Activated B cell treated with CpG ODN at 0.5 μM for 24 hours (primary cell): ENCODE data around the gene KAT6B. TPM values are rescaled to one million over a fixed set of nuclear protein-coding genes. Genes with fewer than 3 reads are reported as not detected.

Experiments used
- ATAC-seq: fragments of 200-7000 bp; cut with Tn5 transposase; one replicate; pipeline ENCODE4 v1.10.0; 2021; ENCODE audit warnings: low read depth, mild to moderate bottlenecking, moderate library complexity
- CTCF ChIA-PET: fragments of 350-600 bp; sonication (Branson Sonifier 250); formaldehyde crosslinking; loops from one replicate; lab custom pipeline; 2021; ENCODE audit warnings: antibody characterized with exemption; lab: Charles Lee
- POLR2A ChIA-PET: fragments of 350-600 bp; sonication (Branson Sonifier 250); formaldehyde crosslinking; loops from one replicate; lab custom pipeline; 2021; ENCODE audit warnings: antibody characterized with exemption; lab: Charles Lee
- DNase-seq: peaks from one replicate; pipeline ENCODE4 v3.0.0; 2022
- H3K27ac Mint-ChIP-seq: one replicate; pipeline ENCODE4 v1.8.0; 2020; ENCODE audit warnings: mixed read lengths
- H3K27me3 Mint-ChIP-seq: one replicate; pipeline ENCODE4 v1.8.0; 2021; ENCODE audit warnings: mixed read lengths
- H3K36me3 Mint-ChIP-seq: one replicate; pipeline ENCODE4 v1.8.0; 2021; ENCODE audit warnings: low read depth, mixed read lengths
- H3K4me1 Mint-ChIP-seq: one replicate; pipeline ENCODE4 v1.8.0; 2021; ENCODE audit warnings: mixed read lengths
- H3K4me3 Mint-ChIP-seq: one replicate; pipeline ENCODE4 v1.8.0; 2020; ENCODE audit warnings: mild to moderate bottlenecking, mixed read lengths
- H3K9me3 Mint-ChIP-seq: one replicate; pipeline ENCODE4 v1.8.0; 2020; ENCODE audit warnings: mixed read lengths
- intact Hi-C: fragments of 100-400 bp; cut with micrococcal nuclease; formaldehyde crosslinking; loops from one replicate; pipeline ENCODE4 v1.15.1; 2024
- total RNA-seq: library from RNA; stranded (reverse); gene quantifications from 2 replicates; pipeline ENCODE4 v1.2.3, GENCODE V29; 2022
- TF ChIP-seq, protein P1 (sequence below): fragments of 200-600 bp; IDR thresholded peaks from one replicate; pipeline ENCODE4 v1.8.0; 2022; ENCODE audit warnings: antibody characterized with exemption, mild to moderate bottlenecking

KAT6B gene
- total RNA-seq, 1 donor from 2014 or later, result 45.2 TPM

DNA sequence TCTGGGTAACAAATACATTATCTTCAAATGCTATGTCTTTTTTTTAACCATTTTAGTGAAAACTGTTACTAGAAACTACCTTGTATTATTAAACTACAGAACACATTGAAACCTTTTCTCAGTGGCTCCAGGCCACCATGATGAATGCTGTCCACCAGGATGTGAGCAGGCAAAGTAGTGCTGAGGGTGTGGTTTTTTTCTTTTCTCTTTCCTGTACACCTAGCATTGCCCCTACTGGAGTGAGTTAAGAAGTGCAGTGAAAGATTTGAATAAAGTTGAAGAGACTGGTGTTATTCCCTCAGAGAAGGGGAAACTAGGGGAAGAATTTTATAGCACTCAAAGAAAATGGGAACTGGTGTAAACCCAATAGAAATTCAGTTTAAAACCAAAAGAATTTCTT is 165.0 kb downstream of the KAT6B start:
- H3K27ac Mint-ChIP-seq, result peak overlapping the region; percentile 14
- ATAC-seq (peak; percentile 79), DNase-seq (no peak)
- ChIA-PET POLR2A (interaction anchor here (0.7 kb wide), 1 partner anchor 458 kb away, joined by 3 read pairs; no protein-coding TSS in a partner anchor), CTCF (interaction anchor here (0.7 to 1.0 kb wide), 2 partner anchors 9 to 97 kb away, joined by 3 read pairs; no protein-coding TSS in a partner anchor)
- no peaks in the 10 kb centered on the region for H3K9me3 Mint-ChIP-seq
- H3K4me3 Mint-ChIP-seq, result no peak overlapping the region
- H3K27me3 Mint-ChIP-seq, result no peaks in the 10 kb centered on the region
- peaks cover 62% of the 10 kb centered on the region for H3K36me3 Mint-ChIP-seq
- TF ChIP-seq, protein P1, sequence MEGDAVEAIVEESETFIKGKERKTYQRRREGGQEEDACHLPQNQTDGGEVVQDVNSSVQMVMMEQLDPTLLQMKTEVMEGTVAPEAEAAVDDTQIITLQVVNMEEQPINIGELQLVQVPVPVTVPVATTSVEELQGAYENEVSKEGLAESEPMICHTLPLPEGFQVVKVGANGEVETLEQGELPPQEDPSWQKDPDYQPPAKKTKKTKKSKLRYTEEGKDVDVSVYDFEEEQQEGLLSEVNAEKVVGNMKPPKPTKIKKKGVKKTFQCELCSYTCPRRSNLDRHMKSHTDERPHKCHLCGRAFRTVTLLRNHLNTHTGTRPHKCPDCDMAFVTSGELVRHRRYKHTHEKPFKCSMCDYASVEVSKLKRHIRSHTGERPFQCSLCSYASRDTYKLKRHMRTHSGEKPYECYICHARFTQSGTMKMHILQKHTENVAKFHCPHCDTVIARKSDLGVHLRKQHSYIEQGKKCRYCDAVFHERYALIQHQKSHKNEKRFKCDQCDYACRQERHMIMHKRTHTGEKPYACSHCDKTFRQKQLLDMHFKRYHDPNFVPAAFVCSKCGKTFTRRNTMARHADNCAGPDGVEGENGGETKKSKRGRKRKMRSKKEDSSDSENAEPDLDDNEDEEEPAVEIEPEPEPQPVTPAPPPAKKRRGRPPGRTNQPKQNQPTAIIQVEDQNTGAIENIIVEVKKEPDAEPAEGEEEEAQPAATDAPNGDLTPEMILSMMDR, result no peak
- intact Hi-C loops, result no loop called here
- peaks cover 4% of the 10 kb centered on the region for H3K4me1 Mint-ChIP-seq

DNA sequence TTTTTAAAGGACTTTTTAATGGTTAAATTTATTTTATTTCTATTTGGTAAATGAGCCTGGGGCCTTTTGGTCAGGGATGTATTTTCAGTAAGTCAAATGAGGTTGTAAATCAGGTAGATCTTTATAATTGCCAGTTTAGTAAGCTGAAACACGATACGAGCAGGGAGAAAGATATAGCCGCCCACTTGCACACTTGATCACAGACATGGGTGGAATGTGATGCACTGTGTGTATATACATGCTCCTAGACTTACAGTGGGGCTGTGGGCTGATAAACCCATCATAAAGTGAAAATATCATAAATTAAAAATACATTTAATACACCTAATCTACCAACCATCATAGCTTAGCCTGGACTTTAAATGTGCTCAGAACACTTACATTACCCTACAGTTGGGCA is 165.7 kb downstream of the KAT6B start:
- ATAC-seq (no peak), DNase-seq (no peak)
- H3K9me3 Mint-ChIP-seq, result no peaks in the 10 kb centered on the region
- no peak overlapping the region for H3K27ac Mint-ChIP-seq
- ChIA-PET CTCF (no interaction called here), POLR2A (interaction anchor here (0.7 kb wide), 1 partner anchor 459 kb away, joined by 3 read pairs; no protein-coding TSS in a partner anchor)
- H3K4me3 Mint-ChIP-seq, result no peak overlapping the region
- H3K27me3 Mint-ChIP-seq, result no peaks in the 10 kb centered on the region
- peaks cover 58% of the 10 kb centered on the region for H3K36me3 Mint-ChIP-seq
- intact Hi-C loops, result no loop called here
- peaks cover 4% of the 10 kb centered on the region for H3K4me1 Mint-ChIP-seq
- TF ChIP-seq, protein P1, result no peak

DNA sequence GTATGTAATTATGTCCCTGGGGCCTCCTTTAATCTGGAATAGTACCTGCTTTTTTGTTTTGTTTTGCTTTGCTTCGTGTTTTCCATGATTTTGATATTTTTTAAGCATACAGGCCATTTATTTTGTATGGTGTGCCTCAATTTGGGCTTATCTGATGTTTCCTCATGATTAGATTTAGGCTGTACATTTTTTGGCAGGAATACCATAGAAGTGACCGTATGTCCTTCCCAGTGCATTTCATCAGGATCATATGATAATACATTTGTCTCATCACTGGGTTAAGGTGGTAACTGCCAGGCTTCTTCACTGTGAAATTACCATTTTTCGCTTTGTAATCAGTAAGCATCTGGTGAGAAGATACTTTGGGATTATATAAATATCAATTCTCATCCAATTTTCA is 167.2 kb downstream of the KAT6B start:
- ChIA-PET POLR2A (no interaction called here), CTCF (no interaction called here)
- Mint-ChIP-seq H3K27me3 (no peaks in the 10 kb centered on the region), H3K27ac (no peak overlapping the region), H3K4me3 (no peak overlapping the region), H3K36me3 (peaks cover 55% of the 10 kb centered on the region), H3K4me1 (peaks cover 4% of the 10 kb centered on the region), H3K9me3 (no peaks in the 10 kb centered on the region)
- DNase-seq (no peak), ATAC-seq (no peak)
- TF ChIP-seq, protein P1, result no peak
- intact Hi-C loops, result no loop called here

- TF ChIP-seq, protein P1, result no peak
- DNase-seq (no peak), ATAC-seq (no peak)
- ChIA-PET CTCF (interaction anchor here (0.7 kb wide), 1 partner anchor 9 kb away, joined by 3 read pairs; no protein-coding TSS in a partner anchor), POLR2A (no interaction called here)
- intact Hi-C loops, result no loop called here
- Mint-ChIP-seq H3K9me3 (no peaks in the 10 kb centered on the region), H3K4me3 (no peak overlapping the region), H3K27ac (no peak overlapping the region), H3K27me3 (no peaks in the 10 kb centered on the region), H3K4me1 (peaks cover 13% of the 10 kb centered on the region), H3K36me3 (peaks cover 51% of the 10 kb centered on the region)
Observed at GRCh38 chr10:74994854-74995253, 168.5 kb downstream of the KAT6B start.

- intact Hi-C loops, result no loop called here
- H3K4me3 Mint-ChIP-seq, result no peak overlapping the region
- peaks cover 22% of the 10 kb centered on the region for H3K4me1 Mint-ChIP-seq
- TF ChIP-seq, protein P1, result no peak
- DNase-seq (no peak), ATAC-seq (no peak)
- no peak overlapping the region for H3K27ac Mint-ChIP-seq
- ChIA-PET CTCF (no interaction called here), POLR2A (no interaction called here)
- no peaks in the 10 kb centered on the region for H3K9me3 Mint-ChIP-seq
- peaks cover 46% of the 10 kb centered on the region for H3K36me3 Mint-ChIP-seq
- H3K27me3 Mint-ChIP-seq, result no peaks in the 10 kb centered on the region
Observed at GRCh38 chr10:74995806-74996205, 169.4 kb downstream of the KAT6B start.
